ENCODE results near the gene PRAME.

PRAME gene

GRCh38 chr22:22579869-22580604 lies 21.0 kb upstream of the PRAME start:
- H2AK5ac ChIP-seq (ENCODE audit: low read length, severe bottlenecking), result no peak overlapping the region
- H2BK15ac ChIP-seq (ENCODE audit: low read depth, poor library complexity, severe bottlenecking), result no peak overlapping the region
- no peak overlapping the region for H4K91ac ChIP-seq (ENCODE audit: low read length)
- no peak overlapping the region for H2BK120ac ChIP-seq (ENCODE audit: low read depth, low read length)
- H4K8ac ChIP-seq (ENCODE audit: low read length), result no peak overlapping the region
- H3K23ac ChIP-seq (ENCODE audit: low read length in 2 of 2), result no peak overlapping the region
- H3K9ac ChIP-seq (ENCODE audit: low read length), result no peak overlapping the region
- H3K14ac ChIP-seq (ENCODE audit: low read length in 2 of 2), result no peak overlapping the region
- no peaks in the 10 kb centered on the region for H3K79me1 ChIP-seq (replicated peaks; ENCODE audit: low read length, poor library complexity, severe bottlenecking)
- H3K36me3 ChIP-seq (ENCODE audit: control insufficient read depth in 1 of 2, insufficient read depth in 2 of 2, low read depth in 1 of 2, low read length in 2 of 2), result no peaks in the 10 kb centered on the region
- no peak overlapping the region for H3K4me3 ChIP-seq (ENCODE audit: insufficient read depth in 1 of 2, low read depth in 1 of 2, low read length in 2 of 2)
- no peaks in the 10 kb centered on the region for H3K9me3 ChIP-seq (ENCODE audit: control insufficient read depth, low read length)
- no peak overlapping the region for H3K18ac ChIP-seq (ENCODE audit: low read depth in 1 of 2, low read length in 2 of 2)
- H3K4me1 ChIP-seq (ENCODE audit: control insufficient read depth, insufficient read depth, low read depth, low read length), result peaks cover 5% of the 10 kb centered on the region
- 63% methylated on average over 7 of the region's 7 CpGs for WGBS
- H2BK5ac ChIP-seq (ENCODE audit: low read depth, low read length, poor library complexity, severe bottlenecking), result no peak overlapping the region
- H2BK12ac ChIP-seq (ENCODE audit: low read length in 2 of 2), result no peak overlapping the region
- H3K4me2 ChIP-seq (ENCODE audit: low read length, poor library complexity, severe bottlenecking), result no peak overlapping the region
- peaks cover 0 to 24% of the 10 kb centered on the region in 2 experiments for H3K27me3 ChIP-seq (ENCODE audit: control insufficient read depth in 1 of 2, insufficient read depth in 1 of 2, low read length in 2 of 2)
- no peak overlapping the region for H2AFZ ChIP-seq (ENCODE audit: low read depth, low read length)
- H3K27ac ChIP-seq (ENCODE audit: low read length, poor library complexity, severe bottlenecking), result no peak overlapping the region
- DNase-seq, result no peak
- H3K4ac ChIP-seq (ENCODE audit: low read depth in 1 of 2, low read length in 2 of 2), result no peak overlapping the region

GRCh38 chr22:22578702-22579424 lies 19.8 kb upstream of the PRAME start:
- H3K79me1 ChIP-seq (replicated peaks; ENCODE audit: low read length, poor library complexity, severe bottlenecking), result no peaks in the 10 kb centered on the region
- H3K9ac ChIP-seq (ENCODE audit: low read length), result no peak overlapping the region
- no peaks in the 10 kb centered on the region for H3K36me3 ChIP-seq (ENCODE audit: control insufficient read depth in 1 of 2, insufficient read depth in 2 of 2, low read depth in 1 of 2, low read length in 2 of 2)
- peaks cover 5 to 25% of the 10 kb centered on the region in 2 experiments for H3K27me3 ChIP-seq (ENCODE audit: control insufficient read depth in 1 of 2, insufficient read depth in 1 of 2, low read length in 2 of 2)
- peaks cover 5% of the 10 kb centered on the region for H3K4me1 ChIP-seq (ENCODE audit: control insufficient read depth, insufficient read depth, low read depth, low read length)
- no peak overlapping the region for H2BK15ac ChIP-seq (ENCODE audit: low read depth, poor library complexity, severe bottlenecking)
- H3K9me3 ChIP-seq (ENCODE audit: control insufficient read depth, low read length), result no peaks in the 10 kb centered on the region
- H2AFZ ChIP-seq (ENCODE audit: low read depth, low read length), result no peak overlapping the region
- H3K23ac ChIP-seq (ENCODE audit: low read length in 2 of 2), result no peak overlapping the region
- H4K8ac ChIP-seq (ENCODE audit: low read length), result no peak overlapping the region
- no peak overlapping the region for H3K14ac ChIP-seq (ENCODE audit: low read length in 2 of 2)
- H3K4me3 ChIP-seq (ENCODE audit: insufficient read depth in 1 of 2, low read depth in 1 of 2, low read length in 2 of 2), result peak overlapping the region in 1 of 2 experiments; percentile 38
- H2BK5ac ChIP-seq (ENCODE audit: low read depth, low read length, poor library complexity, severe bottlenecking), result no peak overlapping the region
- no peak overlapping the region for H3K18ac ChIP-seq (ENCODE audit: low read depth in 1 of 2, low read length in 2 of 2)
- H3K27ac ChIP-seq (ENCODE audit: low read length, poor library complexity, severe bottlenecking), result no peak overlapping the region
- DNase-seq, result peak; percentile 14
- no peak overlapping the region for H4K91ac ChIP-seq (ENCODE audit: low read length)
- no peak overlapping the region for H2BK120ac ChIP-seq (ENCODE audit: low read depth, low read length)
- H2BK12ac ChIP-seq (ENCODE audit: low read length in 2 of 2), result no peak overlapping the region
- no peak overlapping the region for H3K4ac ChIP-seq (ENCODE audit: low read depth in 1 of 2, low read length in 2 of 2)
- no peak overlapping the region for H2AK5ac ChIP-seq (ENCODE audit: low read length, severe bottlenecking)
- no peak overlapping the region for H3K4me2 ChIP-seq (ENCODE audit: low read length, poor library complexity, severe bottlenecking)
- 61% methylated on average over 6 of the region's 10 CpGs for WGBS

- Histone ChIP-seq H3K9me3 (ENCODE audit: control insufficient read depth, low read length) (no peaks in the 10 kb centered on the region), H3K27me3 (ENCODE audit: control insufficient read depth in 1 of 2, insufficient read depth in 1 of 2, low read length in 2 of 2) (peaks cover 6 to 34% of the 10 kb centered on the region in 2 experiments), H4K8ac (ENCODE audit: low read length) (no peak overlapping the region), H3K9ac (ENCODE audit: low read length) (no peak overlapping the region), H2BK5ac (ENCODE audit: low read depth, low read length, poor library complexity, severe bottlenecking) (no peak overlapping the region), H4K91ac (ENCODE audit: low read length) (no peak overlapping the region), H3K18ac (ENCODE audit: low read depth in 1 of 2, low read length in 2 of 2) (no peak overlapping the region), H2BK120ac (ENCODE audit: low read depth, low read length) (no peak overlapping the region), H3K4me3 (ENCODE audit: insufficient read depth in 1 of 2, low read depth in 1 of 2, low read length in 2 of 2) (no peak overlapping the region), H3K27ac (ENCODE audit: low read length, poor library complexity, severe bottlenecking) (no peak overlapping the region), H3K4me2 (ENCODE audit: low read length, poor library complexity, severe bottlenecking) (no peak overlapping the region), H3K14ac (ENCODE audit: low read length in 2 of 2) (no peak overlapping the region), H3K23ac (ENCODE audit: low read length in 2 of 2) (no peak overlapping the region), H3K4me1 (ENCODE audit: control insufficient read depth, insufficient read depth, low read depth, low read length) (peaks cover 5% of the 10 kb centered on the region), H3K79me1 (replicated peaks; ENCODE audit: low read length, poor library complexity, severe bottlenecking) (no peaks in the 10 kb centered on the region), H2BK15ac (ENCODE audit: low read depth, poor library complexity, severe bottlenecking) (no peak overlapping the region), H2AFZ (ENCODE audit: low read depth, low read length) (no peak overlapping the region), H3K4ac (ENCODE audit: low read depth in 1 of 2, low read length in 2 of 2) (no peak overlapping the region), H2BK12ac (ENCODE audit: low read length in 2 of 2) (no peak overlapping the region), H2AK5ac (ENCODE audit: low read length, severe bottlenecking) (no peak overlapping the region), H3K36me3 (ENCODE audit: control insufficient read depth in 1 of 2, insufficient read depth in 2 of 2, low read depth in 1 of 2, low read length in 2 of 2) (no peaks in the 10 kb centered on the region)
- no peak for DNase-seq
- WGBS, result 65% methylated on average over 5 of the region's 5 CpGs
Observed at GRCh38 chr22:22576989-22577427, 17.9 kb upstream of the PRAME start.

- no peak overlapping the region for H2BK12ac ChIP-seq (ENCODE audit: low read length in 2 of 2)
- H2AK5ac ChIP-seq (ENCODE audit: low read length, severe bottlenecking), result no peak overlapping the region
- H2BK5ac ChIP-seq (ENCODE audit: low read depth, low read length, poor library complexity, severe bottlenecking), result no peak overlapping the region
- 41% methylated on average over 7 of the region's 8 CpGs for WGBS
- H3K23ac ChIP-seq (ENCODE audit: low read length in 2 of 2), result no peak overlapping the region
- H4K8ac ChIP-seq (ENCODE audit: low read length), result no peak overlapping the region
- H3K9me3 ChIP-seq (ENCODE audit: control insufficient read depth, low read length), result no peaks in the 10 kb centered on the region
- no peaks in the 10 kb centered on the region for H3K36me3 ChIP-seq (ENCODE audit: control insufficient read depth in 1 of 2, insufficient read depth in 2 of 2, low read depth in 1 of 2, low read length in 2 of 2)
- peaks cover 5% of the 10 kb centered on the region for H3K4me1 ChIP-seq (ENCODE audit: control insufficient read depth, insufficient read depth, low read depth, low read length)
- no peak overlapping the region for H3K27ac ChIP-seq (ENCODE audit: low read length, poor library complexity, severe bottlenecking)
- no peak overlapping the region for H3K14ac ChIP-seq (ENCODE audit: low read length in 2 of 2)
- H3K4me2 ChIP-seq (ENCODE audit: low read length, poor library complexity, severe bottlenecking), result no peak overlapping the region
- H3K79me1 ChIP-seq (replicated peaks; ENCODE audit: low read length, poor library complexity, severe bottlenecking), result no peaks in the 10 kb centered on the region
- no peak overlapping the region for H3K9ac ChIP-seq (ENCODE audit: low read length)
- DNase-seq, result peak; percentile 16
- H4K91ac ChIP-seq (ENCODE audit: low read length), result no peak overlapping the region
- peaks cover 6 to 40% of the 10 kb centered on the region in 2 experiments for H3K27me3 ChIP-seq (ENCODE audit: control insufficient read depth in 1 of 2, insufficient read depth in 1 of 2, low read length in 2 of 2)
- no peak overlapping the region for H3K18ac ChIP-seq (ENCODE audit: low read depth in 1 of 2, low read length in 2 of 2)
- H3K4me3 ChIP-seq (ENCODE audit: insufficient read depth in 1 of 2, low read depth in 1 of 2, low read length in 2 of 2), result no peak overlapping the region
- no peak overlapping the region for H2BK120ac ChIP-seq (ENCODE audit: low read depth, low read length)
- H2BK15ac ChIP-seq (ENCODE audit: low read depth, poor library complexity, severe bottlenecking), result no peak overlapping the region
- no peak overlapping the region for H3K4ac ChIP-seq (ENCODE audit: low read depth in 1 of 2, low read length in 2 of 2)
- no peak overlapping the region for H2AFZ ChIP-seq (ENCODE audit: low read depth, low read length)
Observed at GRCh38 chr22:22576244-22576988, 17.4 kb upstream of the PRAME start.

Measured in mesenchymal stem cell (in vitro differentiated cells and primary cell).